ENCODE results near the gene SLC25A43. TPM values are rescaled to one million over a fixed set of nuclear protein-coding genes. Genes with fewer than 3 reads are reported as not detected.

Gene SLC25A43
- total and polyA plus RNA-seq, 9 of the 15 experiments (the other 6 are each of a cell fraction or from before 2014, with no cell fraction given): 1.3 to 8.4 (median 4.0) TPM

GRCh38 chrX:119467842-119468550, 68.9 kb downstream of the SLC25A43 start, which contains the start of gene SLC25A5 (continued):
- TF ChIP-seq POLR2H (tag; IDR thresholded peaks at IDR 0.05; ENCODE audit: low read depth): peak; percentile 95
- TF ChIP-seq ZZZ3 (IDR thresholded peaks at IDR 0.05): no peak
- 0 out of 4 replicates have a peak, but pooled peaks of 1 of the 2 experiments have one; percentile 17 for TF ChIP-seq BCLAF1 (IDR thresholded peaks at IDR 0.05; ENCODE audit: borderline replicate concordance in 1 of 2, control insufficient read depth in 1 of 2, low read depth in 2 of 2, low read length in 1 of 2)
- no peak for TF ChIP-seq DIDO1 (tag; IDR thresholded peaks at IDR 0.05; ENCODE audit: low read depth)
- no peak for TF ChIP-seq ZNF133 (CRISPR knock-in tag; IDR thresholded peaks at IDR 0.05)
- peak in 1 of 2 experiments; percentile 44; a peak in 2 of 4 replicates for TF ChIP-seq NONO (IDR thresholded peaks at IDR 0.05; ENCODE audit: low read depth in 2 of 2, low read length in 1 of 2)
- TF ChIP-seq NFIC (IDR thresholded peaks at IDR 0.05): peak; percentile 53; the same call in 1 of the 2 replicates
- TF ChIP-seq CBFA2T2 (conservative IDR thresholded peaks at IDR 0.05): no peak
- TF ChIP-seq KDM1A (IDR thresholded peaks at IDR 0.05): no peak
- TF ChIP-seq ZNF174 (CRISPR knock-in tag; IDR thresholded peaks at IDR 0.05): no peak
- no peak for TF ChIP-seq ZNF449 (CRISPR knock-in tag; IDR thresholded peaks at IDR 0.05)
- no peak for TF ChIP-seq ATF4 (CRISPR knock-in tag; IDR thresholded peaks at IDR 0.05)
- TF ChIP-seq PKNOX1 (IDR thresholded peaks at IDR 0.05): peak; percentile 32; the same call in 1 of the 2 replicates
- no peak for TF ChIP-seq IRF2 (CRISPR knock-in tag; IDR thresholded peaks at IDR 0.05)
- TF ChIP-seq NEUROD1 (IDR thresholded peaks at IDR 0.05; ENCODE audit: borderline replicate concordance, low read depth, low read length, partially characterized antibody): no peak
- TF ChIP-seq KDM2B (CRISPR knock-in tag; IDR thresholded peaks at IDR 0.05): no peak
